Gastroesophageal sphincter (tissue), 4 donors: ENCODE data around the gene P3H2. TPM values are rescaled to one million over a fixed set of nuclear protein-coding genes. Genes with fewer than 3 reads are reported as not detected.

ENCODE experiments used
- ATAC-seq: fragments of 150-250 bp; one replicate; pipeline ENCODE4 v1.9.1; 2016; ENCODE audit warnings: mild to moderate bottlenecking, moderate library complexity
- H3K27ac ChIP-seq, 4 donors: fragments of 200-600 bp; sonication (generic) in 3 of 4; 1 replicate in 3 of 4; 2 replicates in 1 of 4; pipeline ENCODE4 v1.5.1; 2016 to 2019
- H3K27me3 ChIP-seq: fragments of 200-600 bp; sonication (generic); one replicate; pipeline ENCODE4 v1.5.1; 2019
- H3K36me3 ChIP-seq, 2 donors: fragments of 200-600 bp; sonication (generic); one replicate each; pipeline ENCODE4 v1.5.1; 2019; ENCODE audit warnings: control low read depth in 1 of 2
- H3K4me1 ChIP-seq, 3 donors: fragments of 200-600 bp; sonication (generic); 1 replicate in 2 of 3; 2 replicates in 1 of 3; pipeline ENCODE4 v1.5.1; 2016 to 2019; ENCODE audit warnings: control low read depth in 2 of 3
- H3K4me3 ChIP-seq, 2 donors: fragments of 200-600 bp; sonication (generic); one replicate each; pipeline ENCODE4 v1.5.1; 2019; ENCODE audit warnings: mild to moderate bottlenecking in 1 of 2, moderate library complexity in 1 of 2
- H3K9me3 ChIP-seq, 3 donors: fragments of 200-600 bp; sonication (generic); one replicate each; pipeline ENCODE4 v1.5.1; 2017 to 2019; ENCODE audit warnings: control low read depth in 2 of 3
- EP300 ChIP-seq: sonication (generic); formaldehyde crosslinking; IDR thresholded peaks from one replicate; pipeline ENCODE4 v1.6.1; 2017; ENCODE audit warnings: antibody characterized with exemption, mild to moderate bottlenecking
- POLR2A ChIP-seq, 2 donors: fragments of 450-650 bp; IDR thresholded peaks; one replicate each; pipeline ENCODE4 v1.6.1; 2017; ENCODE audit warnings: antibody characterized with exemption in 2 of 2, mild to moderate bottlenecking in 2 of 2, moderate library complexity in 1 of 2
- POLR2AphosphoS5 ChIP-seq: sonication (generic); formaldehyde crosslinking; IDR thresholded peaks from one replicate; pipeline ENCODE4 v1.6.1; 2017; ENCODE audit warnings: antibody characterized with exemption
- WGBS, 2 donors: methylation state at CpG; one replicate each; pipeline ENCODE4 v1.1.5; 2018; ENCODE audit warnings: low coverage in 1 of 2; 5-methylcytosine and 5-hydroxymethylcytosine counted together
- total RNA-seq, 4 donors: library from RNA; depleted of rRNA; stranded (reverse); fragments of >200 nt; gene quantifications; one replicate each; pipeline ENCODE4 v1.1.0, GENCODE V29; 2016
- TF ChIP-seq, protein P1 (sequence below), 4 experiments: fragments of 200-600 bp in 2 of 4; fragments of 450-650 bp in 2 of 4; sonication (generic) in 1 of 4; IDR thresholded peaks; one replicate each; pipeline ENCODE4 v1.5.1; 2017 to 2019; ENCODE audit warnings: antibody characterized with exemption in 4 of 4, mild to moderate bottlenecking in 2 of 4, moderate library complexity in 2 of 4

P3H2 gene
- total RNA-seq, 4 donors from 2014 or later, result 10.6 to 55.9 (median 36.2) TPM

- Histone ChIP-seq H3K27me3 (no peaks in the 10 kb centered on the region), H3K36me3 (no peaks in the 10 kb centered on the region), H3K9me3 (no peaks in the 10 kb centered on the region), H3K27ac (peak overlapping the region in 1 of 4 donors; percentile 66), H3K4me3 (no peak overlapping the region), H3K4me1 (peaks cover 3 to 46% (median 5%) of the 10 kb centered on the region in 3 donors)
- TF ChIP-seq, protein P1, sequence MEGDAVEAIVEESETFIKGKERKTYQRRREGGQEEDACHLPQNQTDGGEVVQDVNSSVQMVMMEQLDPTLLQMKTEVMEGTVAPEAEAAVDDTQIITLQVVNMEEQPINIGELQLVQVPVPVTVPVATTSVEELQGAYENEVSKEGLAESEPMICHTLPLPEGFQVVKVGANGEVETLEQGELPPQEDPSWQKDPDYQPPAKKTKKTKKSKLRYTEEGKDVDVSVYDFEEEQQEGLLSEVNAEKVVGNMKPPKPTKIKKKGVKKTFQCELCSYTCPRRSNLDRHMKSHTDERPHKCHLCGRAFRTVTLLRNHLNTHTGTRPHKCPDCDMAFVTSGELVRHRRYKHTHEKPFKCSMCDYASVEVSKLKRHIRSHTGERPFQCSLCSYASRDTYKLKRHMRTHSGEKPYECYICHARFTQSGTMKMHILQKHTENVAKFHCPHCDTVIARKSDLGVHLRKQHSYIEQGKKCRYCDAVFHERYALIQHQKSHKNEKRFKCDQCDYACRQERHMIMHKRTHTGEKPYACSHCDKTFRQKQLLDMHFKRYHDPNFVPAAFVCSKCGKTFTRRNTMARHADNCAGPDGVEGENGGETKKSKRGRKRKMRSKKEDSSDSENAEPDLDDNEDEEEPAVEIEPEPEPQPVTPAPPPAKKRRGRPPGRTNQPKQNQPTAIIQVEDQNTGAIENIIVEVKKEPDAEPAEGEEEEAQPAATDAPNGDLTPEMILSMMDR (IDR thresholded peaks at IDR 0.05), result no peak
- TF ChIP-seq POLR2AphosphoS5 (no peak), POLR2A (IDR thresholded peaks at IDR 0.05) (no peak), EP300 (no peak)
- no peak for ATAC-seq
- 62 to 79% methylated on average over 2 of the region's 2 CpGs for WGBS, 2 donors
These were observed 75.7 kb downstream of the P3H2 start for GRCh38 chr3:190044974-190045373.

GRCh38 chr3:190044142-190044541 lies 76.6 kb downstream of the P3H2 start:
- no peaks in the 10 kb centered on the region for H3K36me3 ChIP-seq
- WGBS, 2 donors, result 28 to 40% methylated on average over 4 of the region's 4 CpGs
- no peaks in the 10 kb centered on the region for H3K9me3 ChIP-seq
- H3K4me1 ChIP-seq, result peaks cover 3 to 43% (median 5%) of the 10 kb centered on the region in 3 donors
- H3K27ac ChIP-seq, result peak overlapping the region in 3 of 4 donors; percentile 32 to 66 (median 34)
- ATAC-seq, result peak; percentile 71
- no peak overlapping the region for H3K4me3 ChIP-seq
- H3K27me3 ChIP-seq, result no peaks in the 10 kb centered on the region
- TF ChIP-seq EP300 (no peak), POLR2AphosphoS5 (peak; percentile 81)

GRCh38 chr3:190043741-190044140 lies 77.0 kb downstream of the P3H2 start:
- no peaks in the 10 kb centered on the region for H3K9me3 ChIP-seq
- H3K27me3 ChIP-seq, result no peaks in the 10 kb centered on the region
- ATAC-seq, result no peak
- no peak for TF ChIP-seq EP300
- TF ChIP-seq POLR2AphosphoS5, result no peak
- TF ChIP-seq POLR2A (IDR thresholded peaks at IDR 0.05), result no peak
- TF ChIP-seq, protein P1 (IDR thresholded peaks at IDR 0.05), result no peak
- H3K4me3 ChIP-seq, result no peak overlapping the region
- H3K36me3 ChIP-seq, result no peaks in the 10 kb centered on the region
- peak overlapping the region in 3 of 4 donors; percentile 2 to 66 (median 34) for H3K27ac ChIP-seq
- peaks cover 3 to 39% (median 3%) of the 10 kb centered on the region in 3 donors for H3K4me1 ChIP-seq

DNA sequence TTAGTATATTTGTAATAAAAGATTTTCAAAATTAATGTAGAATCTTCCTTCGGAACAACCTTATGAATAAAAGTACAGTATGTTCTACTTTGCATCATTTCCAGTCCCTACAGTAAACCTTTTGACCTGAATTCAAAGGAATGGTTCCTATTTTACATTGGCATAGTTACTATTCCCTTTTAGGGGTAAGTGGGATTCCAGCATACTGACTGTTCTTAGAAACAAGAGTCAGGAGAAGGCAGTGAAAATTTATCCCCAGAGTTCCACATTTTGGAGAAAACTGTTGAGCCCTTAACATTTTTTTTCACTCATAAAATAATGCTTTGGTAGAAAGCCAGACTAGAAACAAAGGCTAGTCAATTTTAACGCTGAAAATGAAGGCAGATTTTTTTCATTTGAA lies 78.1 kb downstream of the P3H2 start:
- WGBS, 2 donors, result 34 to 47% methylated on average over 2 of the region's 2 CpGs
- H3K9me3 ChIP-seq, result no peaks in the 10 kb centered on the region
- H3K27me3 ChIP-seq, result no peaks in the 10 kb centered on the region
- ATAC-seq, result no peak
- no peaks in the 10 kb centered on the region for H3K36me3 ChIP-seq
- H3K4me1 ChIP-seq, result peaks cover 0 to 44% (median 3%) of the 10 kb centered on the region in 3 donors
- no peak overlapping the region for H3K4me3 ChIP-seq
- TF ChIP-seq, protein P1 (IDR thresholded peaks at IDR 0.05), result no peak
- TF ChIP-seq POLR2A (IDR thresholded peaks at IDR 0.05) (no peak), POLR2AphosphoS5 (no peak), EP300 (no peak)
- peak overlapping the region in 2 of 4 donors; percentile 15 to 34 for H3K27ac ChIP-seq

GRCh38 chr3:190041333-190042041 lies 79.2 kb downstream of the P3H2 start:
- TF ChIP-seq, protein P1 (IDR thresholded peaks at IDR 0.05), result no peak
- TF ChIP-seq POLR2A (IDR thresholded peaks at IDR 0.05), result no peak
- TF ChIP-seq EP300, result no peak
- no peak for TF ChIP-seq POLR2AphosphoS5
- peaks cover 0 to 51% (median 3%) of the 10 kb centered on the region in 3 donors for H3K4me1 ChIP-seq
- H3K27ac ChIP-seq, result peak overlapping the region in 2 of 4 donors; percentile 15
- no peaks in the 10 kb centered on the region for H3K27me3 ChIP-seq
- ATAC-seq, result no peak
- H3K4me3 ChIP-seq, result no peak overlapping the region
- H3K9me3 ChIP-seq, result no peaks in the 10 kb centered on the region
- WGBS, 2 donors, result 14 to 29% methylated on average over 3 of the region's 3 CpGs
- H3K36me3 ChIP-seq, result no peaks in the 10 kb centered on the region
